Inferior parietal cortex (tissue), 1 donor: ENCODE results near the gene NUDT22.

Experiments used
- DNase-seq: peaks from one replicate; pipeline ENCODE4 v3.0.0-alpha.2; 2016; ENCODE audit errors: extremely low spot score

NUDT22 gene

GRCh38 chr11:64227405-64227956, 1.4 kb downstream of the NUDT22 start:
- DNase-seq = no peak

DNA sequence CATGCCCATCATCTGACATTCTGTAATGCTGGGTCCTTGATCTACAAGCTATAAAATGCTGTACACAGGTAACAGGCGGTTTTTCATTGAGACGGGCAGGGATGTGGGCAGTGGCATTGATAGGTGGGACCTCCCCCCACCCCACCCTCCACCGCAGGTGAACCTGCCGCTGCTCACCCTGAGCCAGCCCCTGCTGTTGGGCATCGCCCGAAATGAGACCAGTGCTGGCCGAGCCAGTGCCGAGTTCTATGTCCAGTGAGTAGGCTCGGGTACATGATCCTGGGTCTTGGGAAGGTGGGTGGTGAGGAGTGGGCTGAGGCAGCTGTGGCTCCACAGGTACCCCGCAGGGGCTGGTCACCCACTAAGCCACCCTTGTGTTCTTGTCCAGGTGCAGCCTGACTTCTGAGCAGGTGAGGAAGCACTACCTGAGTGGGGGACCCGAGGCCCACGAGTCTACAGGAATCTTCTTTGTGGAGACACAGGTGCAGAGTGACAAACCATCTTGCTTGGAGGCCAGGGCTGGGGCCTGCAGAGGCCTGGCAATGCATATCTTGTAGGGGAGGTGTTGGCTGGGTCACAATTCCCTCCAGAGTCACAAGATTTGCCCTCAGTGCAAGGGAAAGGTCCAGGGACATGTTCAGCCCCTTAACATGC, 3.1 kb downstream of the NUDT22 start:
- DNase-seq = no peak

DNA sequence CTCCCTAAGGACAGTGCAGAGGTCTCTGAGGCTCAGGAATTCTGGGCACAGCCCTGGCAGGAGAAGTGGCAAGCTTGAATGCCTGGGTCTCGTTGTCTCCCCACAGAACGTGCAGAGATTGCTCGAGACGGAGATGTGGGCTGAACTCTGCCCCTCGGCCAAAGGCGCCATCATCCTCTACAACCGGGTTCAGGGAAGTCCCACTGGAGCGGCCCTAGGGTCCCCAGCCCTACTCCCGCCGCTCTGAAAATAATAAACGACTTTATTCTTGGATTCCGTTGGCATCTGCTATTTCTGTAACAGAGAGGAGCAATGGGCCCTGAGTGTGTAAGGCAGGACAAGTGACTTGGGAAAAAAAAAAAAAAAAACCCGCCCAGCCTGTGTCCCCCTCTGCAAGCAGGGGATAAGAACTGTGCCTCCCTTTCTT, 3.7 kb downstream of the NUDT22 start:
- DNase-seq = no peak

DNA sequence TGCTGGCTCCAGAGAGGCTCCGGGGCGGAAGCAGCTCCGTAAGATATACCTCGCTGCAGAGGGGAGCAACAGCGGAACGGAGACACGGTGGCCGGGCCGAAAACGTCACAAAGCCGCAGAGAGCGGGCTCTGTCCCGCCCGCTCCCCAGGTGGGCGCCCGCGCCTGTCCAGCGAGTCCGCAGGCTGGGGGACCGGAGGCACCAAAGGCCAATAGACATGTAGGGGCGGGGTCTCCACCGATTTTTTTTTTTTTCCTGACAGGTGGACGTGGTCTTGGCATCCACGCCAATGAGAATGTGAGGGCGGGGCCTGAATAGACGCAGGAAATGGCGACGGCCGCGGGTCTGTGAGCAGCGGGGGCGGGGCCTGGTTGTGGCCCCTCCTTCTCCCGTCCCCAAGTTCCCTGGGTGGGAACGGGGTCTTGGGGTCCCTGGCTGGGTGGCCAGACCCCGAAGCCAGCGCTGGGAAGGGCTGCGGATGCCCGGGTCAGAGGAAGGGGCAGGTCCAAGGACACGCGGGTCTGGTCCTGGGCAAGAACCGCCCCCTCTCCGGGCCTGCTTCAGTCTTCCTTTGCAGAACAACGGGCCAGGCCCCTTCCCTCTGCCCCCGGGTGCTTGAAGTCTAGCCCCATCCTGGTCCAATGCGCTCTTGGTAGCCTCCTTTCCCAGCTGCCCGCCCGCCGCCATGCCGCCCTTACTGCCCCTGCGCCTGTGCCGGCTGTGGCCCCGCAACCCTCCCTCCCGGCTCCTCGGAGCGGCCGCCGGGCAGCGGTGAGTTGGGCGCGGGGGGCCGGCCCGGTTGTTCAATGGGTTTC, 4.3 kb downstream of the NUDT22 start, which contains the start of gene DNAJC4:
Gene DNAJC4, plus strand, starts transcription at position 378 of the 814 bp plus-strand sequence. Its CDS starts 307 bp downstream, at position 685.
- DNase-seq = peak; percentile 93

DNA sequence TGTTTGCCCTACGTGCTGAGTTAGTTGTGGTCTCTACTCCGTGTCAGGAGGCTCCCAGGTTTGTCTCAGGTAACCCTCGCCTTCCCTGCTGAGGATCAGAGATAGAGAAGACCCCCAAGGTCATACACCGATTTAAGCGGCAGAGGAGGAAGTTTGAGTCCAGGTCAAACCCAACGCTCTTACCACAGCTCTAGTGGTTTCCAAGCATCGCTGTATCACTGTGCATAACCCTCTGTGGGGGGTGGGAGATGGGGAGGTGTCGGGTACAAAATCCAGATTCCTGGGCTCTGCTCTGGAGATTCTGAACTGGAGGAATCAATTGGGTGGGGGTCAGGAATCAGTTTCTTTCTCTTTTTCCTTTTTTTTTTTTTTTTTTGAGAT, 4.9 kb downstream of the NUDT22 start:
- DNase-seq = no peak

GRCh38 chr11:64231546-64231945, 5.5 kb downstream of the NUDT22 start:
- no peak for DNase-seq

- DNase-seq = no peak
Measured at GRCh38 chr11:64232182-64232966, 6.3 kb downstream of the NUDT22 start.

- DNase-seq = no peak
Measured at GRCh38 chr11:64232967-64233315, 6.9 kb downstream of the NUDT22 start.

GRCh38 chr11:64233913-64234586, 8.0 kb downstream of the NUDT22 start, which contains the start of gene VEGFB:
VEGFB (plus strand) TSS chr11:64234584; CDS start chr11:64234834, 250 bp downstream.
- DNase-seq = peak; percentile 36

GRCh38 chr11:64234647-64235379, 8.7 kb downstream of the NUDT22 start:
- DNase-seq = no peak

DNA sequence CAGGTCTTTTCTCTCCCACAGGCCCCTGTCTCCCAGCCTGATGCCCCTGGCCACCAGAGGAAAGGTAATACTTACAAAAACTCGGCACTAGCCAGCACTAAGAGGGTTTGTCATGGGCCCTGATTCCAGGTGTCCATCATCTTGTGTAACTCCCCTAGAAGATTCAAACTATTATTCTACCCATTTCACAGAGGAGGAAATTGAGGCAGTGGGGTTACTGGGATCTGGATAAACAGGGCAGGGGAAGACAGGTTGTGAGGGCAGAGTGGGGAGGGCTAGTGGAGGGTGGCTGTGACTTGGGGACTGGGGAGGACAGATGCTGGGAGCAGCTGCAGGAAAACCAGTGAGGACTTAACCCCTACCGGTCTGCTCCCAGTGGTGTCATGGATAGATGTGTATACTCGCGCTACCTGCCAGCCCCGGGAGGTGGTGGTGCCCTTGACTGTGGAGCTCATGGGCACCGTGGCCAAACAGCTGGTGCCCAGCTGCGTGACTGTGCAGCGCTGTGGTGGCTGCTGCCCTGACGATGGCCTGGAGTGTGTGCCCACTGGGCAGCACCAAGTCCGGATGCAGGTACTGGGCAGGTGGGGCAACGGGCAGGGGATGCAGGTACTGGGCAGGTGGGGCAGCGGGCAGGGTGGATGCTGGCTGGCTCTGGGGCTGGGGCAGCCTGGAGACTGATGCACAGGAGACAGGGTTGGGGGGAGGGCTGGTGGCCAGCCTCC, 9.5 kb downstream of the NUDT22 start:
- no peak for DNase-seq

- DNase-seq = no peak
Measured at GRCh38 chr11:64237484-64237951, 11.4 kb downstream of the NUDT22 start.

- DNase-seq = no peak
Measured at GRCh38 chr11:64238076-64238475, 12.0 kb downstream of the NUDT22 start.

- DNase-seq = no peak
Measured at GRCh38 chr11:64238999-64239398, 12.9 kb downstream of the NUDT22 start.

GRCh38 chr11:64239662-64240434, 13.8 kb downstream of the NUDT22 start:
- no peak for DNase-seq

- peak; percentile 97 for DNase-seq
Measured at GRCh38 chr11:64240435-64241240, 14.6 kb downstream of the NUDT22 start, which contains the start of gene FKBP2. FKBP2 (plus strand) TSS chr11:64241095; CDS start chr11:64242388, 1,293 bp downstream.

GRCh38 chr11:64241241-64241490, 15.1 kb downstream of the NUDT22 start:
- DNase-seq = peak; percentile 93
